Ramos (cell line): ENCODE results near the gene ALK.

Experiments used
- in situ Hi-C: fragments of 300-500 bp; cut with MboI; formaldehyde crosslinking; loops from one replicate; pipeline ENCODE4 v1.14.3; 2022; ENCODE audit warnings: low sequenced_read_pairs; ENCODE audit not compliant: unreplicated experiment

The ALK gene

GRCh38 chr2:29590211-29590610 lies 331.2 kb downstream of the ALK start:
- in situ Hi-C loops, result no loop called here

DNA sequence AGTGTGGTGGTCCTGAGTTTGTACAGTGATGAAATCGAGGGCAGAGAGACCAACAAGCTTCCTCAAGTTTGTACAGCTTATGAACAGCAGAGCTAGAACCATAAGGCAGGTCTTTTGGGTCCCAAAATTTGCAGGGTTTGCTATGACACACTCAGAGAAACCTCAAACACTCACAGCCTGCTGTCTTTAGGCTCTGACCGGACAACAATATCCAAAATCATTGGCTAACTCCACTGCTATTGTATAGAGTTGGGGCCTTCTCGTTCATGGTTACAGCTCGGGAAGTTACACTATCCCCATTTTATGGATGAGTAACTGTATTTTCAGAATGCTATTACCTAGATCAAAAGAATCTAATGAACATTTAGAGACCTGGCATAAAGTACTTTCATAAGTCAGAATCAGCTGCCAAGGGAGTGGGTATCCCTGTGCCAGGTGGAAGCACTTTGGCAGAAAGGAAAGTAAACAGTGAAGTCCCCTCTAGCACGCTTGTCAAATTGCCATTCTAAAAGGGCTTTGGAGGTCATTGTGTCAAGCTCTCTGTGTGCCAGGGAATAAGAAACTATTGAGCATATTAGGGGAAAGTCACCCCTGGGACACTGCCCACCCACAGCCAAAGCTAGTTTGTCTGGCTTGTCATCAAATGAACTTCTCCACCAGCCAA lies 331.8 kb downstream of the ALK start:
- in situ Hi-C loops, result no loop called here

- in situ Hi-C loops, result no loop called here
Observed at GRCh38 chr2:29587402-29588190, 333.8 kb downstream of the ALK start.

GRCh38 chr2:29586919-29587318 lies 334.5 kb downstream of the ALK start:
- in situ Hi-C loops, result no loop called here

GRCh38 chr2:29583548-29584156 lies 337.7 kb downstream of the ALK start:
- in situ Hi-C loops, result no loop called here

DNA sequence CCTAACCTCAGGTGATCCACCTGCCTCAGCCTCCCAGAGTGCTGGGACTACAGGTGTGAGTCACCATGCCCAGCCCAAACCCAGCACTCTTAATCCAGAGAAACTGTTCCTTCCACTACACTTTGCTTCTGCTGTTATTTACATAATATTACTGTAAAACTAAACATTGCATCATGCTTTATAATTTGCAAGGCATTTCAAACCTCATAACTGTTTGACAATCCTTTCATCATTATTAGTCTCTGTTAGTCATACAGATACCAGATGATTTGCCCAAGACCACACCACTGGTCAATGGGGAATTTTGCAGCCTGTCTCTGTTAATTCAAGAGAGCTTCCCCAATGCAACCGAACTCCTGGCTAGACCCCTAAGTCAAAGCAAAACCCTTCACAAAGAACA lies 338.3 kb downstream of the ALK start:
- in situ Hi-C loops, result no loop called here

- in situ Hi-C loops, result no loop called here
Observed at GRCh38 chr2:29582062-29582461, 339.3 kb downstream of the ALK start.

DNA sequence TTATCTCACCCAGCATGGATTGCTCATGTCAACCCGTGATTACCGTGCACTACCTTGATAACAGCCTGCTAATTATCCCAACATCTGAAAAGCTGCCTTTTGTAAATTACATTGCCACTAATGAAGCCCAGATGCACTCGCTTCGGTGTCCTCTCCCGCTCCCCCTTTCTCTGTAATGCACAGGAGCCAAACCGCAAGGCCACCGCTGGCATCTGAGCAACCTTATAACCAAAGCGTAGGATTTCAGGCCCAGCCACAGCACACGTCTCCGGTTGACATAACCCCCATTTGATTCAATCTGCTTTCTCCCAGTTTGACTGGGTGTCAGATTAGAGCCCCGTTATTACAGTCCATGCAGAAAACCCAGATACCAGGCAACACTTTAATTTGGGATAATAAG lies 341.2 kb downstream of the ALK start:
- in situ Hi-C loops, result no loop called here

GRCh38 chr2:29579495-29580169 lies 341.8 kb downstream of the ALK start:
- in situ Hi-C loops, result no loop called here

DNA sequence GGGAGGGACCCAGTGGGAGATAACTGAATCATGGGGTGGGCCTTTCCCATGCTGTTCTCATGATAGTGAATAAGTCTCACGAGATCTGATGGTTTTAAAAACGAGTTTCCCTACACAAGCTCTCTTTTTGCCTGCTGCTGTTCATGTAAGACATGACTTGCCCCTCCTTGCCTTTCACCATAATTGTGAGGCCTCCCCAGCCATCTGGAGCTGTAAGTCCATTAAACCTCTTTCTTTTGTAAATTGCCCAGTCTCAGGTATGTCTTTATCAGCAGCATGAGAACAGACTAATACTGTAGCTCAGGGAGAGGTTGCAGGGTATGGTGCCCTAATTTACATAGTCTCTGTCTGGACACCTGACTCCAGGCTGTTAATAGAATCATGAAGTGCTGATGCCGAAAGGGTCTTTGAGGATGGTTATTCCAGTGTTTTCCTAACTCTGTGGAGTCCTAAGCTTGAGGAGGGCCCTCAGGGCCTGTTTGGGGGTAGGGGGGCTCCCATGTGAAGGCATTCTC lies 343.2 kb downstream of the ALK start:
- in situ Hi-C loops, result no loop called here

DNA sequence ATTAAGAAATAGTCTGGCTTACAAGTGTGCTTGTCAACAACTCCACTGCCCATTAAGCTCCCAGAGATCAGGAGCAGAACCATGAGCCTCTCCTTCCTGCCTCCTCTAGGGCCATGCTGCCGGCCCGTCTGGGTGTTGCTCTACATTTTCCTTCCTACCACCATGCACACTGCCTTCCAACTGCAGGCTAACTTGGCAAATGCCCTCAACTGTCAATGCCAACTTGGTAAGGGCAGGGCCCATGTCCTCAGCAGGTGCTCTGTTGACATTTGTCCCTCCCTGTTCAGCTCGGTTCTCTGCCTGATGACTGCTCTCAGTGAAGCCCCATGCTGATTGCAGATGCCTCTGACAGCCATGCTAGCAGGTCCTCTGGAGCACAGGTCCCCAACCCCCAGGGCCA lies 345.2 kb downstream of the ALK start:
- in situ Hi-C loops, result no loop called here

DNA sequence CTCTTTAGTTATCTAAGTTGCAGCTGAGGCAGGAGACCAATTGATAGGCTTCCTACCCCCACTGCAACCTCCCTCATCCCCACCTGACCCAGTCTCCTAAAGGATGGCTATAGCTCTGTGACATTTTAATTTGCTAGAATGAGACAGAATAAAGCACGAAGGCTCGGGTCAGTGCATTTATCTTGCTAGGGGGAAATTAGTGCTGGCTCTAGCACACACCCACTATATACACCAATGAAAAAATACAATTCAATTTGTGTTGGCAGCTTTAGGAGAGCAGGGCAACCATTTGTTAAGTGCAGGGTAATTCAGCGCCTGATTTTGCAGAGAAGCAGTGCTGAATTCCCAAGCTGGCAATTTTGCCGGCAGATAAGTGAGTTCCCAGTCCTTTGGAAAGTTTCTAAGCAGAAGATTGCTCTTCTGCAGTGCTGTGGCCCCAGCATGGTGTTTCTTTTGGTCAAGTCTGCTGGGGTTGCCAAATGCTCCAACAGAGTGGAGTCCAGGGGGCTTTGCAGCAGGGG lies 346.0 kb downstream of the ALK start:
- in situ Hi-C loops, result no loop called here

GRCh38 chr2:29573612-29574011 lies 347.8 kb downstream of the ALK start:
- in situ Hi-C loops, result no loop called here

DNA sequence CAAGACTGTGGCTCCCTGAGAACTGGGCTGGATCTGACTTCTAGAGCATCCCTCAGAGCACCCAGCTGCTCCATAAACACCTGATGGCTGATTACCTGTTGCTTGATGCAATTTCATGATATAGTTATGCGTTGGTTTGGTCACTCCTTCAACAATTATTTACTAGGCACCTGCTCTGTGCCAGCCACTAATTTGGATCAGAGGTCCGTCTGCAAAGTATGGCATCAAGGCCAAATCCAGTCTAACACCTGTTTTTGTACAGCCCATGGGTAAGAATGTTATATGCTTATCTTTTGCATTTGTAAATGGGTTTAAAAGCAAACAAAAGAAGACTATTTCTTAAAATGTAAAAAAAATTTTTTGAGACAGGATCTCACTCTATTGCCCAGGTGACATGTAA lies 348.2 kb downstream of the ALK start:
- in situ Hi-C loops, result no loop called here

GRCh38 chr2:29570539-29570938 lies 350.8 kb downstream of the ALK start:
- in situ Hi-C loops, result no loop called here

DNA sequence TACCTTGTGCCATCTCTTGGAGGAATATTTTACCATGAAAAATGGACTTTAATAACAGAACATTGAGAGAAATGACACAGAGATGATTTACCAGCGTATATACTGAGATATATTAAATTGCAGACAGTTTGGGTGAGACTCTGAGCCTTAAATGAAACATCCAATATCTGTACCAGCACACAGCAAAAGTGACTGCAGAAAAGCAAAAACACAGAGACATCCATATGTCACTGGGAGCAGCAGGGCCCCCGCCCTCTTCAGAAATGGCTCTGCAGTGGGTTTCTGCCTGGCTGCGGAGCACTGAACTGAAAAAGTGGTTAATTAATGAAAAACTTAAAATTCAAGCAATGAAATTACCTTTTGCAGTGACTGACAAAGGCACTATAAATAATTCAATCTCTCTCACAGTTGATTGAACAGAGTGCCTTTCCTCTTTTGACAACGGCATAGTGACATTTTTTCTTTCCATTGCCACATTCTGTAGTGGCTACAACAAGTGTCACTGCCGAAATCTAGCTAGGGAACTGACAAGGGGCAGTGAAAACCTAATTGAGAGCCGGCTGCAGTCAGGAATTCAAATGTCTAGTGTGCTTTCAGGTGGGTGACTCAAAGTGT lies 353.4 kb downstream of the ALK start:
- in situ Hi-C loops, result no loop called here

- in situ Hi-C loops, result no loop called here
Observed at GRCh38 chr2:29563697-29564096, 357.7 kb downstream of the ALK start.

DNA sequence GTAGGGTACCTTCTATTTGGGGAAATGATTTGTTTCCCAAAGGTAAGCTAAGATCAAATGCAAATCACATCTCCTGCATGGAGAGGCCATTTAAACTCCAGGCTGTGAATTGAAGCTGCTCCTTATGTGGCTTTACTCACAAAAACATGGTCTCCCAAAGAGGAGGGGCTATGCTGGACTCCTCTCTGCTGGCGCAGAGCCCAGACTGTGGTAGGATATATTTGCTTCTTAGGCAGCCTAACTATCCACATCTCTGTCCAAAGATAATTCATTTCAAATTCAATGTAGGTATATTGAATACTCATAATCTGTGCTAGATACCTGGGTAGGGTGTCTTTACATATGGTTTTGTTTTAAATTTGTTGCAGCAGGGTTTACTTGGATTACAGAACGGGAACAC lies 358.5 kb downstream of the ALK start:
- in situ Hi-C loops, result no loop called here

DNA sequence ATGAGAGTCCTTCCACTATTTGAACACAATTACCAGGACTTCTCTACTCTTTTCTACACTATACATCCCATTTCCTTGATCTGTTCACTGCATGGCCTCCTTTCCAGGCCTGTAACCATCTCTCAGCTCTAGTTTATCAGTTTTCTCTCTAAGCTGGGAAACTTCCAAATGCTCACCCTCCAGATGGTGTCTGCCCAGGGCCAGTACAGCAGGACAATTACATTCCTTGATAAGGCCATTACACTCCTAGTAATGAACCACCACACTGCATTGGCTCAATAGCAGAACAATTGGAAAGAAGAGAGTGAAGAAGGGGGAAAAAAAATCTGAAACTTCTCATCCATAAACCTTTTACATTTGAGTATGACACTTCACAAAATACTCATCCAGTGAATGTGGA lies 359.1 kb downstream of the ALK start:
- in situ Hi-C loops, result no loop called here

DNA sequence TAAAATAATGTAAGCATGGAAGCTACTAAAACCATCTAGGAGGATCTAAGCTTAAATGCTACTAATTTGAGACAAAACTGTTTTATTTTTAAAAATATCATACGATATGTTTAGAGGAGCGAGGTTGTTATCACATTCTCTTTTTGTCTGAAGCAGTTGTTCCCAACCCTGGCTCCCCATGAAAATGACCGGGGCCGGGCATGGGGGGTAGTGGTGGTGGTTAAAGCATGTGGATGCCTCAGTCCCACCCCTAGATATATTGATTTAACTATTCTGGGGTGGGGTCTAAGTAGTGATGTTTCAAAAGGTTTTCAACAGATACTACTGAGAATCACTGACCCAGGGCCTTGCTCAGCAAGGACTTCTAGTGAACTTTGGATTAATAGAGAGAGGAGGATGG lies 359.8 kb downstream of the ALK start:
- in situ Hi-C loops, result no loop called here
